T-helper 17 cell (primary cell): Measurements from ENCODE around the gene SF3B6. TPM values are rescaled to one million over a fixed set of nuclear protein-coding genes. Genes with fewer than 3 reads are reported as not detected.
A peak's percentile ranks its signal among the peaks of the same experiment; 100 is the strongest.

Experiments
- ATAC-seq: fragments of 150-1000 bp; cut with Tn5 transposase; 2 replicates; pipeline ENCODE4 v1.10.0; 2021; ENCODE audit warnings: mild to moderate bottlenecking, moderate library complexity
- DNase-seq, 3 donors: peaks; one replicate each; pipeline versions ENCODE4 v3.0.0 to v3.0.0-alpha.2; 2020 to 2021
- H3K9me3 ChIP-seq: one replicate; pipeline ENCODE4 v1.7.0; 2013; ENCODE audit warnings: low read length, mild to moderate bottlenecking; ENCODE audit not compliant: control insufficient read depth, poor library complexity, severe bottlenecking
- H3K27ac Mint-ChIP-seq: one replicate; pipeline ENCODE4 v1.8.0; 2022; ENCODE audit warnings: mild to moderate bottlenecking, moderate library complexity, mixed read lengths
- H3K27me3 Mint-ChIP-seq: one replicate; pipeline ENCODE4 v1.8.0; 2022; ENCODE audit warnings: mixed read lengths
- H3K36me3 Mint-ChIP-seq: one replicate; pipeline ENCODE4 v1.8.0; 2022; ENCODE audit warnings: low read depth, mixed read lengths
- H3K4me1 Mint-ChIP-seq: one replicate; pipeline ENCODE4 v1.8.0; 2022; ENCODE audit warnings: mild to moderate bottlenecking, mixed read lengths
- H3K4me3 Mint-ChIP-seq: one replicate; pipeline ENCODE4 v1.8.0; 2022; ENCODE audit warnings: mild to moderate bottlenecking, moderate library complexity, mixed read lengths
- total RNA-seq, 4 donors: library from RNA in 2 of 4; stranded (reverse) in 2 of 4; gene quantifications; one replicate each; pipeline ENCODE4 v1.2.3 and lab custom pipeline; 2022 to 2026

SF3B6 gene
- total RNA-seq, 2 donors from 2014 or later, result 48.8 to 51.5 TPM

DNA sequence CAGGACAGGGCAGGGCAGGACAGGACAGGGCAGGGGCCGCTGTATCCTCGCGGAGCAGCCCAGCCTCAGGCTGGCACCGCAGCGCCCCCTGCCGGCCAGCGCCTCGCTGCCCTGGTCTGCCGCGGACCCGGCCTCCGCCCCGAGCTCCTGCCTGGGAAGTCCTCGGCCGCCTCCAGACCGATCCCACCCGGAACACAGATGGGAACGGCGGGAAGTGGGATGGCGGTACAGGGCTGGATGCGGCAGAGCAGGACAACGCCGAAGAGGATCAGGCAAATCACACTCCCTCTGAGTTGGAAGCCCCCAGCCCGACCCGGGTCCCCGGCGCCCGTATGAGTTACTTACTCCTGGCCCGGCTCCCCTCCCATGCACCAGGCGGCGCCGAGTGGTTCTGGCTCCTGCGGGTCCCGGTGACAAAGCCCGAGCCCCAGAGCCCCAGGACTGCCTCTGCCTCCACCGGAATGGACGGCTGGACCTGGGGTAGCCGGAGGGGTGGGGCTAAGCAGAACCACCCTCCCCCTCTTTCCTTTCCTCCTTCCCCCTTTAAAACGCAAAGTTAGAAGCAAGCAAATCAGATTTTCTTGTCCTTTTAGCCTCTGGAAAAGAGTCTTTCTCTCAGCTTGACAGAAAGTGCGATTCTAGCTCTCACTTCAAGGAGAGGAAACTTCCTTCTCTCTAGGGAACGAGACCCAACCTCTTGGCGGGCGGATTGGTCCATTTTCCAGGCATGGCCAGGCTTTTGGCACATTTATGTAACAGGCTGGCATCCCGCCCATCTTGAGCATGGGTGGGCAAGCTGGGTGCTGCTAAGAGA is 8.5 kb upstream of the SF3B6 start, which contains the start of gene TP53I3:
TP53I3 (minus strand) TSS at position 449 of the 814 bp plus-strand sequence. CDS start 508 bp downstream, outside the sequence.
- H3K36me3 Mint-ChIP-seq, result no peaks in the 10 kb centered on the region
- H3K9me3 ChIP-seq, result no peaks in the 10 kb centered on the region
- H3K27me3 Mint-ChIP-seq, result no peaks in the 10 kb centered on the region
- ATAC-seq (peak; percentile 94), DNase-seq (peak; percentile 75 to 89 (median 83))
- peaks cover 14% of the 10 kb centered on the region for H3K4me1 Mint-ChIP-seq
- peak within 1 kb of the TSS; percentile 60 for H3K27ac Mint-ChIP-seq
- peak within 1 kb of the TSS; percentile 90 for H3K4me3 Mint-ChIP-seq

DNA sequence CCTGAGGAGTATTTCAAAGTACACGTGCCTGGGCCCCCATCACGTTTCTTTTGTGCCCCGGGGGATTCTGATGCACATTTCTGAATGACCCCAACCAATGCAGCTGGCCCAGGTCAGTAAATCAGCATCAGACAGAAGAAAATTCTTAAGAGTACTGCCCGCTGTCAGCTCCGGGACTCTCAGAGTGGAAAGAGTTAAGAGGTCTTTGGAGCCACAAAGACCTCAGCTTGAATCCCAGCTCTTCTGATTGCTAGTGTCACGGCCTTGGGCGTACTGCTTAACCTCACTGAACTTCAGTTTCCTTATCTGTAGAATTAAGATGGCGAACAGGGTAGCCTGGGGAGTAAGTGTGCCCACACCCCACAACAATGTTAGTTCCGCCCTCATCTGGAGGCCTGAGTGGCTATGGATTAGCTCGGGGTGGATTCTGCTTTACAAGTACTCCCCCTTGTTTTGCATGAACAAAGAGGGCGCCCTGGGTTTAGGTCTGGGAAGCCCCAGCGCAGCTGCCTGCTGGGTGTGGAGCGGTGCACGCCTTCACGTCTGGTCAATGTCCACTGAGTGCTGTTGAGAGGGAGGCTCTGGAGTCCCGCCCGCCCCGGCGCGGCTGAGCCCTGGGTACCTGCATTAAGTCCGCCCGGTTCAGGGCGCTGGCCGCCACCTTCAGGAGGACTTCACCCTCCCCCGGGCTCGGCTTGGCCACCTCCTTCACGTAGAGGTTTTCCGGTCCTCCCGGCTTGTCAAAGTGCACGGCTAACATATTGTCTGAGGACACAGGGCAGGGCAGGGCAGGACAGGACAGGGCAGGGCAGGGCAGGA is 7.7 kb upstream of the SF3B6 start:
- peak in 1 of 3 donors; percentile 18 for DNase-seq
- peak overlapping the region; percentile 60 for H3K27ac Mint-ChIP-seq
- H3K36me3 Mint-ChIP-seq, result no peaks in the 10 kb centered on the region
- ATAC-seq, result peak; percentile 74
- H3K4me3 Mint-ChIP-seq, result peak overlapping the region; percentile 90
- H3K9me3 ChIP-seq, result no peaks in the 10 kb centered on the region
- H3K27me3 Mint-ChIP-seq, result no peaks in the 10 kb centered on the region
- peaks cover 14% of the 10 kb centered on the region for H3K4me1 Mint-ChIP-seq

DNA sequence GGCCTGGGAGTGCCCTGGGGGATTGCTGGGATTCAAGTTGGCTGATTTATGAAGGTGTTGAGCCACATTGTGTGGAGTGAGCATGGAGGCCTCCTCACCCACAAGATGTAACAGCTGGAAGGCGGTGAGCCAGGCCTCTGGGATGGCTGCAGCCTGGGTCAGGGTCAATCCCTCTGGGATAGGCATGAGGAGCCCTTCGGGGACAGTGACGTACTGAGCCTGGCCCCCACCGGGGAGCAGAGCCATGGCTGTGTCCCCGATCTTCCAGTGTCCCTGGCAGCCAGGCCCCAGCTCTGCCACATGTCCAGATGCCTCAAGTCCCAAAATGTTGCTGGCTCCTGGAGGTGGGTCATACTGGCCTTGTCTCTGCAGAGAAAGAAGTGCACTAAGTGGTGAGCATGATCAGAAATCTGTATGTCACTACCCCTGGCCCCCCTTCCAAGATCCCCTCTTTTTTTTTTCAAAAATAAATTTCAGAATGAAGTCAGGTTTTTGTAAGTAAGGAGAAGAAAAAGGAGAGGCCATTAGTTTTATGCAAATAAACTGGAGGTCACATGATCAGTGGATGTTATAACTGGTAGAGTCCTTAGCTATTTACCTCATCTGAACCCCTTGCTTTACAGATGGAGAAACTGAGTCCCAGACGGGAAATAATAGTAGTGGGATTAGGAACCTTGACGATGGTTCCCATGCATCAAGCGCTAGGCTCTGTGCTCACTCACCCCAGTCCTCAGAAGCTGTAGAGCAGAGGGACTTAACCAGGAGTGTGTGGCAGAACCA is 6.9 kb upstream of the SF3B6 start:
- peak overlapping the region; percentile 60 for H3K27ac Mint-ChIP-seq

DNA sequence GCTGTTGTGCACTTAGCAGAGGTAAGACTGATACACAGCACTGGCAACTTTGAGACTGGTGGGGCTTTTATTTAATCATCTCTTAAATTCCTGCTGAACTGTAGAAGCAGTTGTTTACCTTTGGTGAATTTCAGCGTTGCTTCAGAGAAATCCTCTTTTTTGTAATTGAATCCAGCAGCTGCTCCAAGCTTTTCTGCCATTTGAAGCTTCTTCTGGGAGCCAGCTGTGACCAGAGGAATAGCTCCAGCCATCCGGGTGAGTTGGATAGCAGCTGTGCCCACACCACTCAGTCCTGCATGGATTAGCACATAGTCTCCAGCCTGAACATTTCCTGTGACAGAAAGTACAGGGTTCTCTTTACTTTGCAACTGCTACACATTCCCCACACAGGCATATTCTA is 4.6 kb upstream of the SF3B6 start:
- no peaks in the 10 kb centered on the region for H3K27me3 Mint-ChIP-seq
- no peaks in the 10 kb centered on the region for H3K9me3 ChIP-seq
- DNase-seq (no peak), ATAC-seq (no peak)
- H3K4me3 Mint-ChIP-seq, result no peak overlapping the region
- peaks cover 22% of the 10 kb centered on the region for H3K4me1 Mint-ChIP-seq
- H3K27ac Mint-ChIP-seq, result no peak overlapping the region
- H3K36me3 Mint-ChIP-seq, result no peaks in the 10 kb centered on the region

More for the DNA sequence above, 6.9 kb upstream of the SF3B6 start:
- no peaks in the 10 kb centered on the region for H3K27me3 Mint-ChIP-seq
- peak overlapping the region; percentile 90 for H3K4me3 Mint-ChIP-seq
- no peaks in the 10 kb centered on the region for H3K36me3 Mint-ChIP-seq
- DNase-seq (no peak), ATAC-seq (no peak)
- no peaks in the 10 kb centered on the region for H3K9me3 ChIP-seq
- H3K4me1 Mint-ChIP-seq, result peaks cover 14% of the 10 kb centered on the region

DNA sequence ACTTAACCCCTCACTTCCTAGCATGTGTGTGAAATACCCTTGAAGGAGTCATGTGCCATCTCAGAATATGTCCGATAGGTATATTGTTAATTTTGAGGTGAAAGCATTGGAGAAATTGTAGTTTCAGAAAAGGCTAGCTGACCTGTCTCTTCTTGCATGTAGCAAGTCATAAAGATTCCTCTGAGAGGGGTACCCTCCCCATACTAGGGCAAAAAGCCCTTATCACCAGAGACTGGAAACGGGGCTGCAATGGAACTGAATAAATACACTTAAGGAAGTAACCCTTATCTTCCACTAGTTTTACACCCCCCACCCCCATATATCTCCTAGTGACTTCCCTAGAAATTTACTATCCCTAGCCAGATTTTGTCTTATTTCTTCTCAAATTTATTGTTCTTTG is 1.8 kb upstream of the SF3B6 start:
- Mint-ChIP-seq H3K4me1 (peaks cover 18% of the 10 kb centered on the region), H3K27ac (peak overlapping the region; percentile 92), H3K4me3 (peak overlapping the region; percentile 95), H3K27me3 (no peaks in the 10 kb centered on the region), H3K36me3 (no peaks in the 10 kb centered on the region)
- DNase-seq (no peak), ATAC-seq (no peak)
- H3K9me3 ChIP-seq, result no peaks in the 10 kb centered on the region

DNA sequence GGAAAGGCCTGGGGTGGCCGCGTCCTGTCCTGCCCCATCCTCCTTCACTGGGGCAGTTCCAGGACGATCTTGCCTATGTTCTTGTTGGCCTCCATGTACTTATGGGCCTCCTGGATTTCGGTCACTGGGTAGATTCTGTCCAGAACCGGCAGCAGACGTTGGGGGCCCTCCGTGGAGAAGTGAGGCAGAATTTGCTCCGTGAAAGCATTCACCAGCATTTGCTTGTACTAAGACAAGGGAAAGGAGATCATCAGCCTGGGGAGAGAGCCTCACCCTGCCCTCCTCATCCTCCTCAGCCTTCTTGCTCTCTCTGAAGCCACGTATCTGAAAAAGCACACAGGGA is 1.4 kb upstream of the SF3B6 start:
- H3K4me3 Mint-ChIP-seq, result peak overlapping the region; percentile 95
- DNase-seq (no peak), ATAC-seq (no peak)
- H3K4me1 Mint-ChIP-seq, result peaks cover 19% of the 10 kb centered on the region
- peak overlapping the region; percentile 92 for H3K27ac Mint-ChIP-seq
- H3K9me3 ChIP-seq, result no peaks in the 10 kb centered on the region
- no peaks in the 10 kb centered on the region for H3K27me3 Mint-ChIP-seq
- no peaks in the 10 kb centered on the region for H3K36me3 Mint-ChIP-seq

DNA sequence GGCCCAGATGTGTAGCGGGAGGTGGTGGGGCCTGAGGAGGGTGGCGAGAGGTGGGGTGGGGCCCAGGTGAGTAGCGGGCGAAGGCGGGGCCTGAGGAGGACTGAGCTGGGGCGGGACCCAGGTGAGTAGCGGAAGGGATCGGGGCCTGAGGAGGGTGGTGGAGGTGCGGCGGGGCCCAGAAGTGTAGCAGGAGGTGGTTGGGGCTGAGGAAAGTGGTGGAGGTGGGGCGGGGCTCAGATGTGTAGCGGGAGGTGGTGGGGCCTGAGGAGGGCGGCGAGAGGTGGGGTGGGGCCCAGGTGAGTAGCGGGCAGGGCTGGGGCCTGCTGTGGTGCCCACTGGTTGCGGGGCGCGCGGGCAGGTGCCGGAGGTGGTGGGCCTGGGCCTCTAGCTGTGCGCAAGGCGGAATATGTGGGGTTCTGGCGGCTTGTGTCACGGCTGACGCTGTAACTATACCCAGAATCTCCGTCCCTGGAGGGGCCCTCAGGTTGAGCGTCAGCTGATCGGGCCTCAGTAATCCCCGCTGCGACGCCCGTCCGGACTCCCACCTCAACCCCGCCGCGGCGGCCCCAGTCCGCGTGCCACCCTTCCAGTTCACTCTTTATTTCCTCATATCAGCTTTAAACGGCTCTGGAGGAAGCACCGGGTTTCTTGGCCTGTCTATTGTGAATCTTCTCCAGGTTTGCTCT is 866 bp upstream of the SF3B6 start:
- no peaks in the 10 kb centered on the region for H3K9me3 ChIP-seq

DNA sequence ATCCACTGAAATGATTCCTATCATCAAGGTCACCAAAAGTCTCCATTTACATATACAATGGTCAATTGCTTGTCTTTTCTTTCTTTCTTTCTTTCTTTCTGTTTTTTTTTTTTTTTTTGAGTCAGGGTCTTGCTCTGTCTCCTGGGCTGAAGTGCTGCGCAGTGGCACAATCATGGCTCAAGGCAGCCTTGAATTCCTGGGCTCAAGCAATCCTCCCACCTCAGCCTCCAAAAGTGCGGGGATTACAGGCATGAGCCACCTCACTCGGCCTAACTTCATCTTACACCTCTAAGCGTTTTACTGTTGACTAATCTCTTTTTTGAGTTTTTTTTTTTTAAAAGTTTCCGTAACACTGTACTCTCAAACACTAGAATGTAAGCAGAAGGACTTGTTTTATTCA is 867 bp downstream of the SF3B6 start:
- Mint-ChIP-seq H3K27me3 (no peaks in the 10 kb centered on the region), H3K4me1 (peaks cover 23% of the 10 kb centered on the region), H3K27ac (peak overlapping the region; percentile 92), H3K36me3 (no peaks in the 10 kb centered on the region), H3K4me3 (peak overlapping the region; percentile 95)
- DNase-seq (no peak), ATAC-seq (no peak)
- H3K9me3 ChIP-seq, result no peaks in the 10 kb centered on the region

More for the DNA sequence above, 866 bp upstream of the SF3B6 start:
- Mint-ChIP-seq H3K4me1 (peaks cover 23% of the 10 kb centered on the region), H3K27ac (peak overlapping the region; percentile 92), H3K27me3 (no peaks in the 10 kb centered on the region), H3K36me3 (no peaks in the 10 kb centered on the region), H3K4me3 (peak overlapping the region; percentile 95)
- DNase-seq, result no peak
- peak; percentile 33 for ATAC-seq

DNA sequence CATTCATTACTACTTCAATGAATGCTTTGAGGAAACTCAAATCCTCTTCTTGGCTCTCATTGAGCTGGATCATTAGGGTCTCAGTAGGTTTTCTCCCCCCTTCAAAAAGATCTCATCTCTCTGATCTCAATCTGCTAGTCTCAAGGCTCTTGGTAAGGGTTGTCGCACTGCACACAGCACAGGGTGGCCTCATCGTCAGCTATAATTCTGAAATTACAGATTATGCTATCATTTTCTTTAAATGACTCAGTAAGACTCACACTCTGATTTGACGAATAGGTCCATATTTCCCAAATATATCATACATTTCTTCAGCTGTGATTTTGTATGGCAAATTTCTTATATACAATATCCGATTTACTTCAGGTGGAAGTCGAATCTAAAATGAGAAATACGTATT is 2.3 kb downstream of the SF3B6 start:
- Mint-ChIP-seq H3K4me1 (peaks cover 23% of the 10 kb centered on the region), H3K27ac (peak overlapping the region; percentile 92), H3K27me3 (no peaks in the 10 kb centered on the region), H3K4me3 (no peak overlapping the region), H3K36me3 (no peaks in the 10 kb centered on the region)
- no peaks in the 10 kb centered on the region for H3K9me3 ChIP-seq
- DNase-seq (no peak), ATAC-seq (no peak)

DNA sequence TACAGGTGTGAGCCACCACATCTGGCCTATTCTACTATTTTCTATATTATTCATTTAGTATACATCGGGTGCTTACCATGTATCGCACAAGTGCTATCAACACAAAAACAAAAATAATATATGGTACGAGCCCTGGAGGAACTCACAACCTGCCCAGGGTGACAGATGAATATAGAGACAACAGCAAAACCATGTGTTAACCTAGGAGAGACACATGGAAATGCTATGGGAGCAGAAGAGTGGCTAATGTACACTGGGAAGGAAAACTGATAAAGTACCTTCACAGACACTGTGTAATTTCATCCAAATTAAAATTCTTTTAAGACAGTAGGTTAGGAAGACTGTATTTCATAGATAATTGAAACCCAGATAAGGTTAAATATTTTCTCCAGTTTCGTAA is 3.9 kb downstream of the SF3B6 start:
- H3K9me3 ChIP-seq, result no peaks in the 10 kb centered on the region
- no peaks in the 10 kb centered on the region for H3K27me3 Mint-ChIP-seq
- H3K27ac Mint-ChIP-seq, result no peak overlapping the region
- H3K36me3 Mint-ChIP-seq, result no peaks in the 10 kb centered on the region
- peaks cover 16% of the 10 kb centered on the region for H3K4me1 Mint-ChIP-seq
- DNase-seq (no peak), ATAC-seq (no peak)
- H3K4me3 Mint-ChIP-seq, result no peak overlapping the region

DNA sequence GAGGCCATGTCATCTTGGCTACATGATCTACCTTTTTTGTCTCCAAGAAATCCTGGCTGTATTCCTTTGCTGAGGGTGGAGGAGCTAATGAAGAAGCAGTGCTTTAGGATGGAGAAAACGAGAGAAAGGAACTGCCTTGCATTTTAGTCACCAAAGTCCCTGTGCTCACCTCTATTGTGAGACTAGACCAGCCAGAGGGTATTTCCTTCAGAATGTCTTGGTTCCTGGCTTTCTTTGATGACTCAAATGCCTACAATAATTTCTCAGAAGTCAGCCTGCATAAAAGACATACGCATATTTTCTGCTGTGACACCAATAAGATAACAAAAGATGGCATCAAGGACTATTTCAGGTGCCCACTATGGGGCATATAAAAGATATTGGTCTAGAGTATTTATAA is 10.8 kb downstream of the SF3B6 start:
- no peaks in the 10 kb centered on the region for H3K4me1 Mint-ChIP-seq
- no peak for ATAC-seq
- no peak overlapping the region for H3K4me3 Mint-ChIP-seq

DNA sequence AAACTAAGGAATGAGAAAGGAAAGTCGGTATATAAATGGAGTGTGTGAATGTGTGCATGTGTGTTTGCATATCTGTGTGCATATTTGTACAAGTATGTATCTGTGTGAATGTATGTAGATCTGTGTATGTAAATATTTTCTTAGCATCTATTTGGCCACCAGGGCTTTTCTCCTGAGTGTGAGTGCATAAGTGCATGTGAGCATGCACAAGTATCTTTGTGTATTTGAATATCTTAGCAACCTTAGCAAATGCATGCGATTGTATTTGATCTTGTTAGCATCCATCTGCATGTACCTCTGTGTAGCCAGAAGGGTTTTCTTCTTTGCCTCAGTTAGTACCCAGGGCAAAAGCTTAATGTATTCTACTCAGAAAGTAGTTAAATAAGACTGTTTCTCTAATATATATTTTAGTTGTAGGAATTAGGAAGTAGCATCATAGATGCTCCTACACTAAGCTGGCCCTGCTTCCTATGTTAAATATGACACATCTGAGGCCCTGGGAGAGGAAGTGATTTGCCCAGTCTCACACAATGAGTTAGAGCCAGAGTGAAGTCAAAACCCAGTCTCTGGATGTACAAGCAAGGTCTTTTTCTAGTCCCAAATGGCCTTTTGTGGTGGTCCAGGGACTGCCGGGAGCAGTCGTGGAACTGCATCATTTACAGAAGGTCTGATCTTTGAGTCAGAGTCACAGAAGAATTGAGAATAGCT is 17.4 kb downstream of the SF3B6 start:
- Mint-ChIP-seq H3K27me3 (no peaks in the 10 kb centered on the region), H3K27ac (no peak overlapping the region)

More for the DNA sequence above, 10.8 kb downstream of the SF3B6 start:
- Mint-ChIP-seq H3K27me3 (no peaks in the 10 kb centered on the region), H3K36me3 (no peaks in the 10 kb centered on the region), H3K27ac (no peak overlapping the region)
- DNase-seq, result no peak
- H3K9me3 ChIP-seq, result no peaks in the 10 kb centered on the region

More for the DNA sequence above, 17.4 kb downstream of the SF3B6 start:
- H3K4me3 Mint-ChIP-seq, result no peak overlapping the region
- peaks cover 4% of the 10 kb centered on the region for H3K4me1 Mint-ChIP-seq
- no peaks in the 10 kb centered on the region for H3K9me3 ChIP-seq
- ATAC-seq (no peak), DNase-seq (no peak)
- H3K36me3 Mint-ChIP-seq, result no peaks in the 10 kb centered on the region
